Middle frontal gyrus (tissue), 1 donor: ENCODE results near the gene MFAP2.

Experiments used
- DNase-seq: peaks from one replicate; pipeline ENCODE4 v3.0.0-alpha.2; 2015; ENCODE audit warnings: low spot score; ENCODE audit errors: extremely low spot score

MFAP2 gene

DNA sequence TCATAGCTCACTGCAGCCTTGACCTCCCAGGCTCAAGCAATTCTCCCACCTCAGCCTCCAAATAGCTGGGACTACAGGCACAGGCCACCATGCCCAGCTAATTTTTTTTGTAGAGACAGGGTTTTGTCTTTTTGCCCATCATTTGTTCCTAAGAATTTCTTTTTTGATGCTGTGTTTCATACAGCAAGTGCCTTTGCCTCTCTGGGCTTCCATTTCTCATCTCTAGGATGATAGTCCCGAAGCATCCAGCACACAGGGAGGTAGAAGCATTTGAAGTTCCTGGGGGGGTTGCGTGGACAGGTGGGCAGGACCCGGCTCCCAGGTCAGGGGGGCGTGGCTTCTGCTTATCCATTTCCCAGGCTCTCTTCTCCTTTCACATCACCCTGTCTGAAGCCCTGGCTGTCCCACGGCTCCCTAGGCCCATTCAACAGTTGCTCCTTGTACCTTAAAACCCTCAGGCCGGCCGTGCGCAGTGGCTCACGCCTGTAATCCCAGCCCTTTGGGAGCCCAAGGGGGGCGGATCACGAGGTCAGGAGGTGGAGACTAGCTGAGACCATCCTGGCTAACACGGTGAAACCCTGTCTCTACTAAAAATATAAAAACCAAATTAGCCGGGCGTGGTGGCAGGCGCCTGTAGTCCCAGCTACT is 27.9 kb upstream of the MFAP2 start:
- no peak for DNase-seq

DNA sequence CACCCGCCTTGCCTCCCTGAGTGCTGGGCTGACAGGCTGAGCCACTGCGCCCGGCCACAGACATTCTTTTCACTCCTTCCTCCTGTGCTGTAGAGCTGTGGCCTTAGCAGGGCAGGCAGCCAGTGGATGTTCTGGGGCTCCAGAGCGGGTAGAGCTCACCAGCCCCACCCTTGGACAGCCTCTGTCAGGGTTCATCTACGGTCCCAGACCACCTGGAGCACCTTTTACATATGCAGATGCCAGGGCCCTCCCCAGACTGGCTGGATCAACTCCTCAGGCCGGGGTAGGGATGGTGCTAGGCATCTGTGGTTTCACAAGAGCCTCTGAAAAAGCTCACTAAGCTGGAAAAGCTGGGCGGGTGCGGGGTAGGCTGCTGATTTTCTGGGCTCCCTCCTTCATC is 26.7 kb upstream of the MFAP2 start:
- no peak for DNase-seq

DNA sequence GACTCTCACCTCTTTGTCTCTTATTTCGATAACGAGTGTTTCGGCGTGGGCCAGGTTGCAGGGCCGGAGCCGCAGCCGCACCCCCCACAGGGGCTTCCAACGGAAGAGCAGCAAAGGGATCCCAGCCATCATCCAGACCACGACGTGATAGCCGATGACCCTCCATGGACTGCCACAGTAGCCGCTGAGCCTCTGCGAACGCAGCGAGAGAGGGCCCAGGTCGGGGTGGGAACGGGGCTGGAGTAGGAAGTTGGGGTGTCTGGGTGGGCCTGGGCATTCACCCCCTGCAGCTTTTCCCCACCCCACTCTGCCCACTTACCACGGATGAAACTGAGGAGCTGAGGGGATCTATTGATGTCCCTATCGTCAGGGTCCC is 24.9 kb upstream of the MFAP2 start:
- no peak for DNase-seq

DNA sequence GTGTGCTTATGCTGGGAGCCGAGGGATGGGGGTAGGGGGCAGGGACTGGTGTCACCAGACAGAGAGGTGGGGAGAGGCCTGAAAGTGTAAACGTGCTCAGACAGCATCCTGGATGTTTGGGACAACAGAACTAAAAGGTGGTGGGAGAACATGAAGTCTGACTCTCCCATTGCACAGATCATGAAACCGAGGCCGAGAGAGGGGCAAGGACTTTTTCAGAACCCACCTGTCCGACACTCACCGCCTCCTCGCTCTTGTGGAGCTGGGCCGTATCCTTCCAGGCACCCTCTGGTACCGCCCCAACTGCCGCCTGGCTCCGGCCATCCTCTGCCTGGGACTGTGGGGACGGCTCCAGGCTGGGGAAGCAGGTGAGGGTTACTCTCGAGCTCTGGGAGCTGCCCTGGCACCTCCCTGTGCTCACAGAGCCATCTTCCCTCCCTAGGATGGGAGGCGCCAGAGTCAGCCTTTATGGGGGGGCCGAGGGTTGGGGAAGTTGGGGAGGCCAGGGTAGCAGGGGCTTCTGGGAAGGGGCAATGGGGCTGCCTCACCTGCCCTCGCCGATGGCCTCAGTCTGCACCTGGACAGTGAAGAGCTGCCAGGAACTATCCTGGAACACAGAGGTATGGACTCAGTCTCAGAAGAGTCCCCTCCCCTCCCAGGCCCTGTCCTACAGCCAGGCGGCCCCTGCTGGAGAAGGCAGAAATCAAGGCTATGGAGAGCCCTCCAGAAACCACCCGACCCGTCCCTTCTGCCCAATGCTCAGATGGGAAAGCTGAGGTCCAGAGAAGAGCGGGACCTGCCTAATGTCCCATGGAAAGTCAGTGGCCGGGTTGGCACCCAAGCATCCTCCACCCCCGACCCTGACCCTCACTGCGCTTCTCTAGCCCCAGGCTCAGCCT is 24.3 kb upstream of the MFAP2 start:
- no peak for DNase-seq

DNA sequence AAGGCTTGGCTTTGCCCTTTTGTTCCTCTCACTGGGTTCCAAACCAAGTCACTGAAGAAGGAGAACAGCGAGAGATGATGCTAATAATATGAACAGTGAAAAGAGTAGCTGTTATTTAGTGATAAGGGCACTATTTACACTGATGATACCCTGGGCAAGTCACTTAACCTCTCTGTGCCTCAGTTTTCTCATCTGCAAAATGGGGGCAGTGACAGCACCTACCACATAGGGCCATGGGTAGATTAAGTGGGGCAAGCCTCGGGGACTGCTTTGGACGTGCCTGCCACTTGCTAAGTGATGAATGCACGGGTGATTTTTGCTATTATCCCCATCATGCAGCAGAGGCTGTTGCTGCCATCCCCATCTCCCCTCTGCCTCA is 22.1 kb upstream of the MFAP2 start:
- no peak for DNase-seq

DNA sequence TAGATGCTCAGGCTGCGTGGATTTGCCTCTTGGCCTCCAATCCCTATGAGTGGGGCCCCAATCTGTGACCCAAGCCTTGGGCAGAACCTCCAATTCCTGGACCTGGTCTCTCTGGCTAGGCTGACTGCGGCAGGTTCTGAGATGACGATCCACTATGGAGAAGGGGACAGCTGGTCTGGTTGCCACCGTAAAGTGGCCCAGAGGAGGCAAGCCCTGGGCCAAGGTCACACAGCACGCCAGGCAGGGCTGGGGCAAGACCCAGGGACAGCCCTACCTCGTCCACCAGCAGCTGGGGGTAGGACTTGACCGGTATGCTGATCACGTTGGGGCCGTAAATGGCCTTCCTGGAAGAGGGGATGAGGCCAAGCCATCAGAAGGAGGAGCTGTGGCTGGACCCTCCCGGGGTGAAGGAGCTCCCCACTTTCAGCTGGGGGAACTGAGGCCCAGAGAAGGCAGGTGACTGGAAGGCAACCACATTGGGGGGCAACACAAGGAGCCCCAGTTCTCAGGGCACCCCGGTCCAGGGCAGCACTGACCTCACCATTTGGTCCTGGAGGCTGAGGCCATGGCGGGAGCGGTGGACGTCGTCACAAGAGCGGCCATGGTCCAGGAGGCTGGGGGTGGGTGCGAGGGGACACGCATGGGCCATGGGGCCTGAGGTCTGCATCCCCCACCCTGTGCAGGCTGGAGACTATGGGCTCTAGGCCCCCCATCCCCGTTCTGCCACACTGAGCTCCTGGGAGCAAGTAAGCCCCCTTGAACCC is 21.5 kb upstream of the MFAP2 start:
- no peak for DNase-seq

DNA sequence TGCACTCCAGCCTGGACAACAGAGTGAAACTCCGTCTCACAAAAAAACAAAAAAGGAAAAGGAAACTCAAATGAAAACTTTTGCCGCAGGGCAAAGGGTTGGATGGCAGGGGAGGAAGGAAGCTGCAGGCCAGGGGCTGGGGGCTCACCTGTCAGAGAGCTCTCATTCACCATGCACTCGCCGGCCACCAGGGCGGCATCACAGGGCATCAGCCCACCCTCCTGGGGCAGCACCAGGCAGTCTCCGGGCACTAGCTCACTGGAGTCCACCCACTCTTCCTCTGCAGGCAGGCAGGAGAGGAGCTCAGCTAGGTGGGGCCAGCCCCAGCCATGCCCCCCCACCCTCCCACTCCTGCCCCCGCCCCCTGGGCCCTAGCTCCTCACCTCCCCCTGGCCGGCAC is 19.4 kb upstream of the MFAP2 start:
- DNase-seq, result no peak

DNA sequence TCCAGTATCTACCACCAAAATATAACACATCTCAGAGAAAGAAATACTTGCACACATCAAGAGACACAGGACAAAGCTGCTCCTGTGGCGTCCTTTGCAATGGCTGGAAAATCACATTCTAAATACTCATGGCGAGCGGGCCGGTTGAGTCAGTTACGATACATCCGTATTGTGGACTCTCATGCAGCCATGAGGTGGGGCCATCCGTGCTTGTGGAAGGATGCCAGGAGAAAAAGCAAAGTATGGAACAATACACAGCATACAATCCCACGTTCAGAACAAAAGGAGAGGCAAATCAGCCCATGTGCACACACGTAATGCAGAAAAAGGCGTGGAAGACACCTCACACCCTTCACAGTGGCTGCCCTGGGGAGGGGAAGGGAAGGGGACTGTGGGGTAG is 18.2 kb upstream of the MFAP2 start:
- no peak for DNase-seq

DNA sequence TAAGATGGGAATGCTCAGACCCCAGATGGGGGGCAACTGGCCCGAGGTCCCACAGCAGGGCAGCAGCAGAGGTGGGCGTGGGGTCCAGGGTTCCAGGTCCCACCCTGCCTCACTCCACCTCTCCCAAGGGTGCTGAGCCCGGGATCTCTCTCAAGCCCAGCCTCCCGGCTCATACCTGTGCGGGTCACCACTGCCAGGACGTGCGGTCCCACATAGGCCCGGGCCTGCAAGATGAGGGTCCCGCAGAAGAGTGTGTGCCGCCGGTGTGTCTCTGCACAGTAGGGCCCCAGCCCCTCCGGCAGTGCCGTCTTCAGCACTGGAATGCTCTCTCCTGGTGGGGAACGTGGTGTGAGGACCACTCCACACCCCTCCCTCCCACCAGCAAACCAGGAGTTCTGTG is 16.4 kb upstream of the MFAP2 start:
- DNase-seq, result no peak

DNA sequence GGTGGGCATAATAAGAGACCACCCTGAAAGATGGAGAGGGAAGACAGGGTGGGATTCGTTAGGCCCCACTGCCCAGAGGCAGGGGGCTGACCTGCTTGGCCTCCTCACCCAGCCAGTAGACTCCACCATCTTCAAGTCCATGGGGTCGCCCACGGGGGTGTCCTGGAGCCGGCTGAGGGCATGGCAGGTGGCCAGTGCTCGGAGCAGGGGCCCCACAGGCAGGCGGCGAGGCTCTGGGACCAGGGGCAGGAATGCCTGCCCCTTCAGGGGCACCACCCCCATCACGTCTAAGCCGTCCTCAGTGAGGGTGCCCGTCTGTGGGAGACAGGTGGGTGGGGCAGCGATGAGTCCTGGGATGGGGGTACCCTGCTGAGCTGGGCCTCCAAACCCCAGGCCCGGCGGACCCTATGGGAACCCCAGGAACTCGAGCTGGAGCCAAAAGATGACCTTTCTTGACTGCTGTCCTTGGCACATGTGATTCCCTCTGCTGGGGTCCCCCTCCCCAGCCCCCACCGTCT is 13.2 kb upstream of the MFAP2 start:
- no peak for DNase-seq

DNA sequence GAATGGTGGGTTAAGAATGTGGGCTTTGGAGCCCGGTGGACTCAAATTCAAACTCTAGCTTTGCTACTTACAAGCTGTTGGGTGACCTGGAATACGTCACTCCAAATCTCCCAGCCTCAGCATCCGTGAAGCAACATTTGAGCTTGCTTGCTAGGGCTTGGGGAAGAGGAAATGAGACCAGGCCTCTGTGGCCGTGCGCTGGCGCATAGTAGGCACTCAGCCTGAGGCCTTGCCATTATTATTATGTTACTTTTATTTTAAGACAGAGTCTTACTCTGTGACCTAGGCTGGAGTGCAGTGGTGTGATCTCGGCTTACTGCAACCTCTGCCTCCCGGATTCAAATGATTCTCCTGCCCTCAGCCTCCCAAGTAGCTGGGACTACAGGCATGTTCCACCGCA is 12.3 kb upstream of the MFAP2 start:
- DNase-seq, result no peak

DNA sequence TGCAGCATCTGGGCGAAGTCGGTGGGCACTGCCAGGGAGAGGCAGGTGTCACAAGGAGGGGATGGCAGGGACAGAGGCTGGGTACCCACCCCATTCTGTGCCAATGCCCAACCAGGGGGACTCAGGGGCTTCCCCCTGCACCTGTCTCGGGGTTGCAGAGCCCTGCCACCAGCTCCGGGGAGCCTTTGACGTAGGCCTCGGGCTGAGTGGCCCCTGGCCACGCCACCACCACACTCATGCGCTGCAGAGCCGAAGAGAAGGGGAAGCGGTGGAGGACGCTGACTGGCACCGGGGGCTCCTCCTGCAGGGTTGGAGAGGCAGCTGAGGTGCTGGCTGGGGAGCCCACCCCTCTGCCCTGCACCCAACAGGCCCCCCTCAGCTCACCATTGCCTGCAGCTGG is 11.7 kb upstream of the MFAP2 start:
- DNase-seq, result no peak

DNA sequence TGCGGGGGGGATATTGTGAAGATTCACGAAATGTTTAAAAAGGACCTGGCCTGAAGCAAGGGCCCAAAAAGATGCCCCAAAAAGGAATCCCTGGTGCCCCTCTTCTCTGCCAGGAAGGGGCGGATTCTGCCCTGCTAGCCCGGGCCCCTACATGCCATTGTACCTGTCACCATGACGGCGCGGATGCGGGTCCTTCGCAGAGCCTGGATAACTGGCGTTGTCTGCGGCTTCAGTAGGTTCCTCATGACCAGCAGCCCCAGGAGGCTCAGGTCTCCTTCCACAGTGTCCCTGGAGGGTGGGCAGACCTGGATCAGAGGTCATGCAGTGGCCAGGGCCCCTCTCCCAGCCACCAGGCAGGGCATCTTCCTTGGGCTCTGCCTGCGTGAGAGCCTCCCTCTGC is 11.2 kb upstream of the MFAP2 start:
- DNase-seq, result no peak

DNA sequence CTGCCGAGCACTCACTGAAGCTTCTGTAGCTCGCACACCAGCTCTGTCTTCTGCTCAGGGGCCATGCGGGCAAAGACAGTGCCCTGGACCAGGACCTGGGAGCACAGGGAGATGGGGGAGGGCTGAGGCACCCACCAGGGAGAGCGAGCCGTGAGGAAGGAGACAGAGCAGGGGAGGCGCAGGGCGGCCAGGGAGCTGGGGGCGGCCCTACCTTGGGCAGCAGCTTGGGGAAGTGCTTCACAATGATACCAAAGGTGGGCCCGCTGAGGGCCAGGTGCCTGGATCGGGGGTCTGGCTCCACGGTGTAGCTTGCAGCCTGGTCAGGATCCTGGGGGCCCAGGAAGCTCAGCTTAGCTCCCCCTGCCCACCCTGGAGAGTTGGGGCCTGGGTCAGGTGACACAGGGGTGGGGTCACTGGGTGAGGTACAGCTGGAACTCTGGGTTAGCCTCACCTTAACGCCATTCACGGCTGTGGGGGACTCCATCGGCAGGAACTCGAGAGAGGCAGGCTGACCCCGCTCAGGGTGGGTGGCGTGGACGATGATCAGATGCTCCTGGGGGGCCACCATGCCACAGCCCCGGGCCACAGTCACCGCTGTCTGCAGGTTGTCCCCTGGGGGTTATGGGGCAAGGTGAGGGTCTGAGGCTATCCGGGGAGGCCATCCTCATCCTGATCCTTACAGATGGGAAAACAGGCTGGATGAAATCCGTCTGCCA is 9.4 kb upstream of the MFAP2 start:
- DNase-seq, result no peak

DNA sequence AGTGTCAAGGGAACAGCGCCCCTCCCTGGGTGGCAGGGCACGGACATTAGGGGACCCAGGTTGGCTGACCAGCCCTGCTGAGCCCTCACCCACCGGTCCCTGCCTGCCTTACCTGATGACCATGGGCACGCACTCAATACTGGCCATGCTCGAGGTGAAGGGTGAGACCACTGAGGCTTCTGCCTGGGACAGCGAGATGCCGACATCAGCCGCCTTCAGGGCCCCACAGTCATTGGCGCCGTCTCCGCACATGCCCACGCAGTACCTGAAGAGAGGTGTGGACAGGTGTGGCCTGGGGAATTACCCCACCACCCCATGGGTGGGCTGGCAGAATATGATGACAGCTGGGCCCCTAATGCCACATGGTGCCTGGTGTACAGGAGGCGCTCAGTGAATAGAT is 7.8 kb upstream of the MFAP2 start:
- no peak for DNase-seq

DNA sequence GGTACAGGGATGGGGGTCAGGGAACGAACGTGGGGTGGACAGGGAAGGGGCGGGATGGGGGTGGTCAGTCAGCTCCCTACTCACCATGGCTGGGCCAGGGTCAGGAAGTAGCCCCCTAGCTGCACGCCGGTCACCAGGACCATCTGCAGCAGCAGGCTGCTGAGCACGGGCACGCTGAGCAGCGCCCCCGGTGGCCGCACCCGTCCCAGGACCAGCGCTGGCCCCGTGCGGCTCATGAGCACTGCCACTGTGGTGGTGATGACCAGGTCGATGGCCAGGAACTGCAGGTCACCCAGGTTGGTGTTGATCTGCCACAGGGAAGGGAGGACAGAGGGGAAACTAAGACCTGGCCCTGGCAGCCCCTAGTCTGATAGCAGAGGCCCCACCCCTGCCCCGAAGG is 6.5 kb upstream of the MFAP2 start:
- no peak for DNase-seq

DNA sequence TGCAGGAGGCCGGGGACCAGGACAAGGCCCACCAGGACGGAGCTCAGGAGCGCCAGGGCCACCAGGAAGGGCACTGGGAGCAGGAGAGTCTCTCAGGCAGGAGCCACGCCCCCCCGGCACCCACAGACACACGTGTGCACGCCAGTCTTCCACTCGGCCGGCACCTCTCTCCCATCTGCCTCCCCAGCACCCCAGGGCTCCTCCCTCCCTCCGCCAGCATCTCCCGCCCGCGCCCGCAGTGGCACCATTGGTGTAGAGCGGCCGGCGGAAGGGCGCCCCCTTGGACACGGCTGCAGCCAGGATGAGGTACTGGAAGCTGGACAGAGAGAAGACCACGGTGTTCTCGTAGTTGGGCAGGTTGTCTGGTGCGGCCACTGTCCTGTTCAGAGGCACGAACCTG is 6.1 kb upstream of the MFAP2 start:
- no peak for DNase-seq

DNA sequence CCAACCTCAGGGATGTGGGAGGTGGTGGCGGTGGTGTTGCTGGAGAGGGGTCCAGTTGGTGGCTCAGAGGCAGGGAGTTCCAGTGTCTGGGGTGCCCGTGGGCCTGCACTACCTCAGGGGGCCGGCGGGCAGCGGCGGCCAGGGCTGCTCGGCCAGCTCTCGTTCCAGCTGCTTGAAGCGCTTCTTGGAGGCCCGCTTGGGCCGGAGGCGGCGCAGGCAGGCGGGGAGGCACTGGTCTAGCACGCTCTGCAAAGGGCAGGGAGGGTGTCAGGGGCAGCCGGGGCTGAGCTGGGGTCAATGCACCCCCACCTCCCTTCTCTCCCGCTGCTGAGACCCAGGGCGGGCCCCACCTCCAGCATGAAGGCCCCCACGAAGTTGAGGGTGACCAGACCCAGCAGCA is 5.7 kb upstream of the MFAP2 start:
- DNase-seq, result no peak

DNA sequence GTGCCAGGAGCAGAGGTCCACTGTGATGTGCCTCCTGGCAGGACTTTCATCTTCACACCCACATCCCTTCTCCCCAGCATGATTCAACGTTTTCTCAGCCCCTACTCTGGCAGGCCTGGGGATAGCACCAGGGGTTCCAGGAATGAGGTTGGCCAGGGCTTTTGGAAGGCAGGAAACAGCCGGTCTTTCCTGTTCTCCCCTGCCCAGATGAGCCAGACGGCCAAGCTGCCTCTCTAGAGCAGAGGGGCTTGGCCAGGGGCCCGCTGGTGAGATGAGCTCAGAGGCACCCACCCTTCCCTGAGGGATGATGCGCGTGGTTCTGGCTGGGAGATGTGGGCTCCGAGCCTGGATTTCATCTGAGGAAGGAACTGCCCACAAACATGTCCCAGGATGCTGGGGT is 4.3 kb upstream of the MFAP2 start:
- no peak for DNase-seq

DNA sequence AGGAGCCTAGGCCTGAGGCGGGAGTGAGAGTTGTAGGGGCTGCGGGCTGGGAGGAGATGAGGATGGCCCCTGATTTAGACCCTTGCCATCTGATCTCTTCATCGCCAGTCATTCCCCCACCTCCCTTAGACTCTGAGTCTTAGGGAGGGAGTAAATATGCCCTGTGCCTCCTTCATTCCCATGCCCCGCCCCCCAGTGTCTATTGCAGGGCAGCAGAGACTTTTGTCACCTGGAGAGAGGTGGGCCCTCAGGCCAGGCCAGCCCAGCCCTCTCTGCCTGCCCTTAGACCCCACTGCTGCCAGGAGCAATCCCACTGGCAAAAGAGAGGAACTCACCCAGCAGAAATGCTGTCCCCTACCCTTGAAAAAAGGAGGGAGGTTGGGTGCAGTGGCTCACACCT is 3.2 kb upstream of the MFAP2 start:
- no peak for DNase-seq

DNA sequence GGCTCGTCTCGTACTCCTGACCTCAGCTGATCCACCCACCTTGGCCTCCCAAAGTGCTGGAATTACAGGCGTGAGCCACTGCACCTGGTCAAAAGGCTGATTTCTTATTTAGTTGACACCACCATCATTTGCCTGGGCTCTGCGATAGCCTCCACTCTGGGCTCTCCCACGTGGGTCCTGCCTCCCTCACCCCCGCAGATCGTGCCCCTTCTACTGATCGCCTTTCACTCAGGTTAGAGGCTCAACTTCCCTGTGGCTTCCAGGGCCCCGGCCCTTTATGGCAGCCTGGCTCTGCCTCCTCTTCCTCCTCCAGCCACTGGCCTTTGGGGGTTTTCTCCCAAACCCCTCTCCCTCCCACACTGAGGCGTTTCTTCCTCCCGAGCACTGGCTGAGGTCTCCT is 2.5 kb upstream of the MFAP2 start:
- no peak for DNase-seq
